ENCODE results near the gene PHYHD1. TPM values are rescaled to one million over a fixed set of nuclear protein-coding genes. Genes with fewer than 3 reads are reported as not detected.

Gene PHYHD1
- total RNA-seq, 1 donor from 2014 or later = 23.6 TPM

- no peak overlapping the region for H3K4me3 ChIP-seq
- no peak for TF ChIP-seq POLR2A (IDR thresholded peaks at IDR 0.05)
- no peak for TF ChIP-seq POLR2AphosphoS5 (IDR thresholded peaks at IDR 0.05; ENCODE audit: insufficient read depth in 1 of 2, low read depth in 1 of 2)
- TF ChIP-seq, protein P1, sequence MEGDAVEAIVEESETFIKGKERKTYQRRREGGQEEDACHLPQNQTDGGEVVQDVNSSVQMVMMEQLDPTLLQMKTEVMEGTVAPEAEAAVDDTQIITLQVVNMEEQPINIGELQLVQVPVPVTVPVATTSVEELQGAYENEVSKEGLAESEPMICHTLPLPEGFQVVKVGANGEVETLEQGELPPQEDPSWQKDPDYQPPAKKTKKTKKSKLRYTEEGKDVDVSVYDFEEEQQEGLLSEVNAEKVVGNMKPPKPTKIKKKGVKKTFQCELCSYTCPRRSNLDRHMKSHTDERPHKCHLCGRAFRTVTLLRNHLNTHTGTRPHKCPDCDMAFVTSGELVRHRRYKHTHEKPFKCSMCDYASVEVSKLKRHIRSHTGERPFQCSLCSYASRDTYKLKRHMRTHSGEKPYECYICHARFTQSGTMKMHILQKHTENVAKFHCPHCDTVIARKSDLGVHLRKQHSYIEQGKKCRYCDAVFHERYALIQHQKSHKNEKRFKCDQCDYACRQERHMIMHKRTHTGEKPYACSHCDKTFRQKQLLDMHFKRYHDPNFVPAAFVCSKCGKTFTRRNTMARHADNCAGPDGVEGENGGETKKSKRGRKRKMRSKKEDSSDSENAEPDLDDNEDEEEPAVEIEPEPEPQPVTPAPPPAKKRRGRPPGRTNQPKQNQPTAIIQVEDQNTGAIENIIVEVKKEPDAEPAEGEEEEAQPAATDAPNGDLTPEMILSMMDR (IDR thresholded peaks at IDR 0.05) = no peak
- DNase-seq (ENCODE audit: extremely low spot score in 2 of 2) = no peak
- H3K27ac ChIP-seq = peak overlapping the region; percentile 97
- H3K9me3 ChIP-seq = no peaks in the 10 kb centered on the region
- H3K36me3 ChIP-seq = peaks cover 0 to 22% of the 10 kb centered on the region in 2 donors
- H3K4me1 ChIP-seq = peaks cover 97% of the 10 kb centered on the region
- no peaks in the 10 kb centered on the region for H3K27me3 ChIP-seq
- intact Hi-C loops (cut with DNase I) = no loop called here
Measured at GRCh38 chr9:128887914-128888350, 32.9 kb upstream of the PHYHD1 start.

- no peak for DNase-seq (ENCODE audit: extremely low spot score in 2 of 2)
- no peaks in the 10 kb centered on the region for H3K27me3 ChIP-seq
- peak overlapping the region; percentile 97 for H3K27ac ChIP-seq
- peaks cover 88% of the 10 kb centered on the region for H3K4me1 ChIP-seq
- TF ChIP-seq POLR2AphosphoS5 (IDR thresholded peaks at IDR 0.05; ENCODE audit: insufficient read depth in 1 of 2, low read depth in 1 of 2) = no peak
- no peak for TF ChIP-seq POLR2A (IDR thresholded peaks at IDR 0.05)
- TF ChIP-seq, protein P1 (IDR thresholded peaks at IDR 0.05) = no peak
- H3K4me3 ChIP-seq = no peak overlapping the region
- H3K9me3 ChIP-seq = no peaks in the 10 kb centered on the region
- peaks cover 0 to 25% of the 10 kb centered on the region in 2 donors for H3K36me3 ChIP-seq
- intact Hi-C loops (cut with DNase I) = no loop called here
Measured at GRCh38 chr9:128891321-128892220, 29.2 kb upstream of the PHYHD1 start.

GRCh38 chr9:128892221-128892921 is 28.4 kb upstream of the PHYHD1 start:
- TF ChIP-seq POLR2A (IDR thresholded peaks at IDR 0.05) (no peak), POLR2AphosphoS5 (IDR thresholded peaks at IDR 0.05; ENCODE audit: insufficient read depth in 1 of 2, low read depth in 1 of 2) (peak; percentile 96 to 97)
- TF ChIP-seq, protein P1 (IDR thresholded peaks at IDR 0.05) = no peak
- Histone ChIP-seq H3K27ac (peak overlapping the region; percentile 97), H3K4me3 (peak overlapping the region; percentile 18 to 32), H3K36me3 (peaks cover 0 to 24% of the 10 kb centered on the region in 2 donors), H3K4me1 (peaks cover 80% of the 10 kb centered on the region), H3K27me3 (no peaks in the 10 kb centered on the region), H3K9me3 (no peaks in the 10 kb centered on the region)
- DNase-seq (ENCODE audit: extremely low spot score in 2 of 2) = peak in 1 of 2 donors; percentile 98
- intact Hi-C loops (cut with DNase I) = no loop called here

DNA sequence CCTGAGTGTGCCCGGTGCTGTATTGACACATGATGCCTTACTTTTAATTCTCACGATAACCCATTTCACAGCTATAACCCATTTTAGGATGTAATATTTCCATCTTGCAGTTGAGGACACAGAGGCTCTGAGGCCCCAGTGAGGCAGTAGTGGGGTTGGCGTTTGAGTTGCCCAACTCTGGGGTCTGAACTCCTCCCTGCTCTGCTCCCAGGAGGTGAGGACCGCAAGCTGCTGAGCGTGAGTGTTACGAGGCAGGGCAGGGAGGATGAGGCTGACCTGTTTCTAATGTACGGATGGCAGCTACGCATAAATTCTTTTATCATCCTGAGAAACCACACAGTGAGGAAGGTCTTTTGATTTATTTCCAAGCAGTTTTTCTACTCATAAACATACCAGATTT is 27.4 kb upstream of the PHYHD1 start:
- TF ChIP-seq POLR2AphosphoS5 (IDR thresholded peaks at IDR 0.05; ENCODE audit: insufficient read depth in 1 of 2, low read depth in 1 of 2) (no peak), POLR2A (IDR thresholded peaks at IDR 0.05) (no peak)
- TF ChIP-seq, protein P1 (IDR thresholded peaks at IDR 0.05) = no peak
- Histone ChIP-seq H3K9me3 (no peaks in the 10 kb centered on the region), H3K4me1 (peaks cover 78% of the 10 kb centered on the region), H3K4me3 (no peak overlapping the region), H3K36me3 (peaks cover 0 to 27% of the 10 kb centered on the region in 2 donors), H3K27me3 (no peaks in the 10 kb centered on the region), H3K27ac (peak overlapping the region; percentile 97)
- intact Hi-C loops (cut with DNase I) = no loop called here
- no peak for DNase-seq (ENCODE audit: extremely low spot score in 2 of 2)
